ENCODE measurements around the gene MED12L. TPM values are rescaled to one million over a fixed set of nuclear protein-coding genes. Genes with fewer than 3 reads are reported as not detected.
"Not testable (repeated sequence)": the region's sequence is repeated elsewhere in the genome, so short reads cannot be mapped to it uniquely, and the experiment has no call there.

Gene MED12L
- total RNA-seq, 1 experiment from 2014 or later: 6.4 TPM

DNA sequence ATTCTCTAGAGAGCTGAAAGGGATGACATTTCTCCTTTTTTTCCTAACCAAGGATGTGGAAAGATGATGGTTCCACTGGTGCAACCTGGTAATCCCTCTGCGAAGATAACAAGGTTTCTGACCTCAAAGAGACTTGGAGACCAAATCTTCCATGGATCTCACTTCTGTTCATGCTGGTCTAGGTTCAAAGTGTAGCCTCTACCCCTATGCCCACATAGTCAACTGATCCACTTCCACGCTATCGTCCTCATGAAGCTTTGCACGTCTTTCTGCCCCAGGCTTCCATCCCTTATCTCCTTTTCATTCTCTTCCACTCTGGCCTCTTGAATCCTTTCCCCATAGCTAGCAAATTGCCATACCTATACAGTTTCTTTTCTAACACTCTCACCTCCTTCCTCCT lies 8.8 kb upstream of the MED12L start:
- no peak overlapping the region for H3K27ac ChIP-seq (ENCODE audit: low read depth, low read length)
- DNase-seq (ENCODE audit: low read depth, low spot score) (no peak), ATAC-seq (no peak)
- no peaks in the 10 kb centered on the region for H3K9me2 ChIP-seq (ENCODE audit: insufficient read depth)
- H3K4me1 ChIP-seq (ENCODE audit: control insufficient read depth in 1 of 2, insufficient read depth in 2 of 2, low read length in 2 of 2): no peaks in the 10 kb centered on the region
- no peak overlapping the region for H3K4me3 ChIP-seq (replicated peaks in 1 of 2; ENCODE audit: low read depth in 1 of 2, low read length in 2 of 2)
- RAD21 ChIA-PET (ENCODE audit: low non-redundant PET in 1 of 2, low total read pairs in 2 of 2, uncharacterized antibody in 2 of 2, unreplicated experiment in 2 of 2): no interaction called here
- no peak overlapping the region for H3K4me2 ChIP-seq (ENCODE audit: low read length)
- POLR2A ChIA-PET: no interaction called here
- no peaks in the 10 kb centered on the region for H3K79me2 ChIP-seq (ENCODE audit: insufficient read depth, low read length)
- H2AFZ ChIP-seq (ENCODE audit: low read depth, low read length, poor library complexity, severe bottlenecking): no peak overlapping the region
- no peaks in the 10 kb centered on the region for H3K9me3 ChIP-seq (ENCODE audit: control insufficient read depth in 1 of 2, insufficient read depth in 1 of 2, low read depth in 1 of 2, low read length in 2 of 2)
- no peak for TF ChIP-seq MAX (IDR thresholded peaks at IDR 0.05)
- TF ChIP-seq ZNF274 (IDR thresholded peaks at IDR 0.05; ENCODE audit: low read depth, low read length): no peak
- no peak for TF ChIP-seq EZH2 (IDR thresholded peaks at IDR 0.05)
- TF ChIP-seq, protein P1, sequence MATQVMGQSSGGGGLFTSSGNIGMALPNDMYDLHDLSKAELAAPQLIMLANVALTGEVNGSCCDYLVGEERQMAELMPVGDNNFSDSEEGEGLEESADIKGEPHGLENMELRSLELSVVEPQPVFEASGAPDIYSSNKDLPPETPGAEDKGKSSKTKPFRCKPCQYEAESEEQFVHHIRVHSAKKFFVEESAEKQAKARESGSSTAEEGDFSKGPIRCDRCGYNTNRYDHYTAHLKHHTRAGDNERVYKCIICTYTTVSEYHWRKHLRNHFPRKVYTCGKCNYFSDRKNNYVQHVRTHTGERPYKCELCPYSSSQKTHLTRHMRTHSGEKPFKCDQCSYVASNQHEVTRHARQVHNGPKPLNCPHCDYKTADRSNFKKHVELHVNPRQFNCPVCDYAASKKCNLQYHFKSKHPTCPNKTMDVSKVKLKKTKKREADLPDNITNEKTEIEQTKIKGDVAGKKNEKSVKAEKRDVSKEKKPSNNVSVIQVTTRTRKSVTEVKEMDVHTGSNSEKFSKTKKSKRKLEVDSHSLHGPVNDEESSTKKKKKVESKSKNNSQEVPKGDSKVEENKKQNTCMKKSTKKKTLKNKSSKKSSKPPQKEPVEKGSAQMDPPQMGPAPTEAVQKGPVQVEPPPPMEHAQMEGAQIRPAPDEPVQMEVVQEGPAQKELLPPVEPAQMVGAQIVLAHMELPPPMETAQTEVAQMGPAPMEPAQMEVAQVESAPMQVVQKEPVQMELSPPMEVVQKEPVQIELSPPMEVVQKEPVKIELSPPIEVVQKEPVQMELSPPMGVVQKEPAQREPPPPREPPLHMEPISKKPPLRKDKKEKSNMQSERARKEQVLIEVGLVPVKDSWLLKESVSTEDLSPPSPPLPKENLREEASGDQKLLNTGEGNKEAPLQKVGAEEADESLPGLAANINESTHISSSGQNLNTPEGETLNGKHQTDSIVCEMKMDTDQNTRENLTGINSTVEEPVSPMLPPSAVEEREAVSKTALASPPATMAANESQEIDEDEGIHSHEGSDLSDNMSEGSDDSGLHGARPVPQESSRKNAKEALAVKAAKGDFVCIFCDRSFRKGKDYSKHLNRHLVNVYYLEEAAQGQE (IDR thresholded peaks at IDR 0.05; ENCODE audit: low read depth): no peak
- no peak for TF ChIP-seq EGR1 (IDR thresholded peaks at IDR 0.05; ENCODE audit: low read depth)
- BruUV-seq (replicated peaks): no TSS peak
- CTCF ChIA-PET: interaction anchor here (1.2 kb wide), 1 partner anchor 11 kb away, joined by 3 read pairs; no protein-coding TSS in a partner anchor
- no peaks in the 10 kb centered on the region for H3K27me3 ChIP-seq (ENCODE audit: insufficient read depth, low read length)
- H3K9ac ChIP-seq (ENCODE audit: low read length): no peak overlapping the region
- intact Hi-C loops (cut with micrococcal nuclease): no loop called here
- no peaks in the 10 kb centered on the region for H4K20me1 ChIP-seq (ENCODE audit: insufficient read depth)
- no peaks in the 10 kb centered on the region for H3K36me3 ChIP-seq (ENCODE audit: control insufficient read depth in 1 of 2, insufficient read depth in 2 of 2, low read length in 2 of 2)

- H3K9me2 ChIP-seq (ENCODE audit: insufficient read depth); DNase-seq (ENCODE audit: low read depth, low spot score); H3K9me3 ChIP-seq (ENCODE audit: control insufficient read depth in 1 of 2, insufficient read depth in 1 of 2, low read depth in 1 of 2, low read length in 2 of 2); H3K9ac ChIP-seq (ENCODE audit: low read length); CTCF ChIA-PET; BruUV-seq (replicated peaks); H4K20me1 ChIP-seq (ENCODE audit: insufficient read depth); H2AFZ ChIP-seq (ENCODE audit: low read depth, low read length, poor library complexity, severe bottlenecking); H3K27ac ChIP-seq (ENCODE audit: low read depth, low read length); H3K36me3 ChIP-seq (ENCODE audit: control insufficient read depth in 1 of 2, insufficient read depth in 2 of 2, low read length in 2 of 2); H3K27me3 ChIP-seq (ENCODE audit: insufficient read depth, low read length); RAD21 ChIA-PET (ENCODE audit: low non-redundant PET in 1 of 2, low total read pairs in 2 of 2, uncharacterized antibody in 2 of 2, unreplicated experiment in 2 of 2); H3K4me3 ChIP-seq (replicated peaks in 1 of 2; ENCODE audit: low read depth in 1 of 2, low read length in 2 of 2); intact Hi-C loops (cut with micrococcal nuclease); H3K4me1 ChIP-seq (ENCODE audit: control insufficient read depth in 1 of 2, insufficient read depth in 2 of 2, low read length in 2 of 2); POLR2A ChIA-PET; ATAC-seq; H3K79me2 ChIP-seq (ENCODE audit: insufficient read depth, low read length); H3K4me2 ChIP-seq (ENCODE audit: low read length): not testable (repeated sequence)
These were observed 4.4 kb upstream of the MED12L start for GRCh38 chr3:151081082-151081481.
